Fibroblast of lung (primary cell): ENCODE measurements around the gene CD1C.

Source experiments
- CTCF ChIP-seq, 2 donors: IDR thresholded peaks in 1 of 2; conservative IDR thresholded peaks in 1 of 2; 1 replicate in 1 of 2; 2 replicates in 1 of 2; pipeline ENCODE4 v1.5.1; 2011 to 2012; ENCODE audit warnings: low read length in 2 of 2, control low read depth in 1 of 2, inconsistent platforms in 1 of 2, low read depth in 1 of 2, mild to moderate bottlenecking in 1 of 2
- EZH2 ChIP-seq: IDR thresholded peaks from 2 replicates; pipeline ENCODE4 v1.5.1; 2012; ENCODE audit warnings: low read length, control low read depth, mild to moderate bottlenecking; ENCODE audit errors: missing control alignments

- TF ChIP-seq CTCF (conservative IDR thresholded peaks at IDR 0.05 in 1 of 2, IDR thresholded peaks at IDR 0.05 in 1 of 2; ENCODE audit: low read depth in 1 of 2, low read length in 2 of 2) (no peak), EZH2 (no peak)
Observed at GRCh38 chr1:158259117-158259516, 30.6 kb upstream of the CD1C start.
